Cardiac fibroblast (primary cell): ENCODE measurements around the gene MKRN2OS.

Source experiments
- DNase-seq, 2 donors: peaks; one replicate each; pipeline versions ENCODE4 v3.0.0 to v3.0.0-alpha.2; 2010; ENCODE audit warnings: low read depth in 2 of 2
- H3K4me3 ChIP-seq, 2 donors: replicated peaks in 1 of 2; 1 replicate in 1 of 2; 2 replicates in 1 of 2; pipeline ENCODE4 v1.5.1; 2011; ENCODE audit warnings: low read depth in 2 of 2, low read length in 2 of 2, mild to moderate bottlenecking in 2 of 2, moderate library complexity in 1 of 2
- CTCF ChIP-seq: IDR thresholded peaks from one replicate; pipeline ENCODE4 v1.5.1; 2011; ENCODE audit warnings: low read depth, mild to moderate bottlenecking, low read length, inconsistent platforms

The MKRN2OS gene

GRCh38 chr3:12541625-12542024, 3.7 kb downstream of the MKRN2OS start:
- peak in 1 of 2 donors; percentile 14 for DNase-seq
- peak; percentile 33 for TF ChIP-seq CTCF
- H3K4me3 ChIP-seq: no peak overlapping the region

- no peak overlapping the region for H3K4me3 ChIP-seq
- peak; percentile 22 for TF ChIP-seq CTCF
- peak; percentile 31 to 44 for DNase-seq
These were observed 8.9 kb downstream of the MKRN2OS start for GRCh38 chr3:12536423-12536822.

- TF ChIP-seq CTCF: no peak
These were observed 13.1 kb downstream of the MKRN2OS start for GRCh38 chr3:12532182-12532581.

GRCh38 chr3:12527757-12528143, 17.5 kb downstream of the MKRN2OS start:
- DNase-seq: no peak
- H3K4me3 ChIP-seq: no peak overlapping the region
- no peak for TF ChIP-seq CTCF

More at GRCh38 chr3:12532182-12532581, 13.1 kb downstream of the MKRN2OS start:
- no peak overlapping the region for H3K4me3 ChIP-seq
- DNase-seq: no peak

- H3K4me3 ChIP-seq: no peak overlapping the region
- DNase-seq: peak in 1 of 2 donors; percentile 17
- TF ChIP-seq CTCF: no peak
These were observed 22.6 kb downstream of the MKRN2OS start for GRCh38 chr3:12522721-12523120.

GRCh38 chr3:12521010-12521409, 24.3 kb downstream of the MKRN2OS start:
- no peak overlapping the region for H3K4me3 ChIP-seq
- no peak for TF ChIP-seq CTCF
- no peak for DNase-seq
